Panc1 (cell line): ENCODE data around the gene MAGI1.

Experiments
- SIN3A ChIP-seq: IDR thresholded peaks from 2 replicates; pipeline ENCODE4 v1.6.1; 2012; ENCODE audit warnings: low read depth, mild to moderate bottlenecking, low read length, moderate library complexity, borderline replicate concordance; ENCODE audit not compliant: insufficient read depth
- TF ChIP-seq, protein P1 (sequence below): fragments of 450-650 bp; IDR thresholded peaks from 2 replicates; pipeline ENCODE4 v1.5.1; 2017; ENCODE audit warnings: mild to moderate bottlenecking

DNA sequence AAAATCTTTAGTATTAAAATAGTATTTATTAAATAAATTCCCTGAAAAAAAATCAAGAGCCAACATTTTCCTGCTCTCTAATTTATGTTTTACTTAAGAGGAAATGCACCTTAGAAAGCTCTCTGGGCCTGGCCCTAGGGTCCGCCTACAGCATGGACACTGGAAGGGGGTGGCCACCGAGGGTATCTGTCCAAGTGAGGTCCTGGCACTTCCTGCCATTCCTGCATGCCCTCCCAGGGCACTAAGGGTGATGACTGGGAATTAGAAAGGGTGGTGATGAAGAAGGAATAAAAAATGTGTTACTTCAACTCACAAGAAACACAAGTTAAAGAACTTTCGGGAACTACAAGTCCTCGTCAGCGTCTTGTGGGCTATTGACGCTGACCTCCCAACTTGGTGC lies 92.8 kb downstream of the MAGI1 start:
- TF ChIP-seq, protein P1, sequence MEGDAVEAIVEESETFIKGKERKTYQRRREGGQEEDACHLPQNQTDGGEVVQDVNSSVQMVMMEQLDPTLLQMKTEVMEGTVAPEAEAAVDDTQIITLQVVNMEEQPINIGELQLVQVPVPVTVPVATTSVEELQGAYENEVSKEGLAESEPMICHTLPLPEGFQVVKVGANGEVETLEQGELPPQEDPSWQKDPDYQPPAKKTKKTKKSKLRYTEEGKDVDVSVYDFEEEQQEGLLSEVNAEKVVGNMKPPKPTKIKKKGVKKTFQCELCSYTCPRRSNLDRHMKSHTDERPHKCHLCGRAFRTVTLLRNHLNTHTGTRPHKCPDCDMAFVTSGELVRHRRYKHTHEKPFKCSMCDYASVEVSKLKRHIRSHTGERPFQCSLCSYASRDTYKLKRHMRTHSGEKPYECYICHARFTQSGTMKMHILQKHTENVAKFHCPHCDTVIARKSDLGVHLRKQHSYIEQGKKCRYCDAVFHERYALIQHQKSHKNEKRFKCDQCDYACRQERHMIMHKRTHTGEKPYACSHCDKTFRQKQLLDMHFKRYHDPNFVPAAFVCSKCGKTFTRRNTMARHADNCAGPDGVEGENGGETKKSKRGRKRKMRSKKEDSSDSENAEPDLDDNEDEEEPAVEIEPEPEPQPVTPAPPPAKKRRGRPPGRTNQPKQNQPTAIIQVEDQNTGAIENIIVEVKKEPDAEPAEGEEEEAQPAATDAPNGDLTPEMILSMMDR = no peak
- TF ChIP-seq SIN3A = no peak
